HS-5 (cell line): ENCODE data around the gene ZNF195.
"Not testable (repeated sequence)": the region's sequence is repeated elsewhere in the genome, so short reads cannot be mapped to it uniquely, and the experiment has no call there.

Experiments
- DNase-seq: peaks from one replicate; pipeline ENCODE4 v3.0.0-alpha.2; 2012; ENCODE audit warnings: low read depth

Gene ZNF195

DNA sequence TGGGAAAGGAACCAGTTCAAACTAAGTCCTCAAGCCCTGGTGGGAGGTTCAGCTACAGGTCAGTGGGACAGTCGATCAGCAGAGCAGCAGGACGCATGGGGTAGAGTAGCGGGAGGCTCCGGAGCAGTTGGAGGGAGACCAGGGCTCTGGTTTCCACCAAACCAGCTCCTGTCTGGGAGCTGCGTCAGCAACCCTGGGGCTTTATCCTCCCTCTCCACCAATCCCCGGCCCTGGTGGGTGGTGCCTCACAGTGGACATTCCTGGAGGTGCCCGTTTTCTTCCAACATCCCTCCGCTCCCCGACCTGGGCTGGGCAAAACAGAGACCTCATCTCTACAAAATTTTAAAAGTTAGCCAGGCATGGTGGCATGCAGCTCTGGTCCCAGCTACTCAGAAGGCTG is 32.4 kb downstream of the ZNF195 start:
- DNase-seq, result no peak

DNA sequence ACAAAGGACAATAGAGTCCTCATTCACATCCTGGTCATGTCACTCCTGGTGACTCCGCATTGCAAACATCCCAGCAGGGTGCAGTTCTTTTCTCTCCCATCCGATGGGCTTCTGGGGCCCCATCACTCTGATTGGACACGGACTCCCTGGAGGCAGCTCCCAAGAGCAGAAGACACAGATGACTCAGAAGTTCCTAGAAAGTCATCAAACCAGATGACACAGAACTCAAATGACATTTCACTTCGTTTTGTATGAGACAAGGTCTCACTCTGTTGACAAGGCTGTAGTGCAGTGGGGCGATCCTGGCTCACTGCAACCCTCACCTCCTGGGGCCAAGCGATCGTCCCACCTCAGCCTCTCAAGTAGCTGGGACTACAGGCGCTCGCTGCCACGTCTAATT is 33.2 kb downstream of the ZNF195 start:
- DNase-seq, result no peak

DNA sequence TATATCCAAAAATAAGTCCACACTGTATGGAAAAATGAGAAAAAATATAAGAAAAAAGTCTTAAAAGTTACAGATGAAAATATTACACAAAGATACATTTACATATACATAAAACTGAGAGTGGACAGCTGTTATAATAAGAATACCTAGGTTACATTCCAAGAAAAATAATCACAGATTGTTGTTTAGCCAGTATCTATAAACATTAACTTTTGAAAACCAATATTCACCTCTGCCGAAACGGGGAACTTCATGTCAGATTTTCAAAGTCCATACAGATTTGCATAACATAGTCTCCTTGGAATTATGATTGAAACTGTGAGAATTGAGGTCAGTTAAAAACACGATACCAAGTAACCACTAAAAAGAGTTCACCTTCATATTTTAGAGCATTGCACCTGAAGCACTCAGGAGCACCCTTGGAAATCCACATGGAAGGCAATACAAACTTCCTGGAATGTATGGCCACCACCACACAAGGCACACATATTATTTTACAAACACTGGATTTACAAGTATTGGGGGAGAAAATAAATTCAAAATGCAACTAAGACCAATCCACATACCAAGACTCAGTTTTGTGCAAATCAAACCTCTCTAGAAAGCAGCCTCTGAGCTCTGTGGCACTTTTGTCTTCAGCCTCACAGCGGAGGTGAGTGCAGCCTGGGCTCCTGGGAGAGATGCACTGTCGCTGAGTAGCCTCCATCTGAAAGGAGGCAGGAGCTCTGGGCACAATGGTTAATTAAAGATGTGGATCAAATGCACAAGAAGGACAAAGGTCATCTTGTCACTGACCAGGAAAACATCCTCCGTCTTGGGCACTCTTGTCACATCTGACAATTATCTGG is 34.4 kb downstream of the ZNF195 start:
- no peak for DNase-seq

DNA sequence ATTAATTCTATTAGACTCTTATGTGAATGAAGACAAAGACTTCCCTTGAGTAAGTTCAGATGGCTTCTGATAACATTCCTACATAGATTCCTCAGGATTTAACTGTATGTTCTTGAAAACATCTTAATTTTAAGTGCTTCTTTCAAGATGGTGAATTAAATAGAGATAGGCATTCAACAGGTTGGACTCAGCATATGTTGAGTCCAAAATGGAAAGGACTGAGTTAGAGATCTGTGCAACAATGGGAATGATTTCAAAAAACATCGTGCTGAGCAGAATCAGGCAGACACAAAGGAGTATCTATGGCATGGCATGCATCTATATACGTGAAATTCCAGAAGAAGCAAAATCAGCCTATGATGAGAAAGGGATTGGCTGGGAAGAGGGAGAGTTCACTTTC is 36.2 kb downstream of the ZNF195 start:
- no peak for DNase-seq

DNA sequence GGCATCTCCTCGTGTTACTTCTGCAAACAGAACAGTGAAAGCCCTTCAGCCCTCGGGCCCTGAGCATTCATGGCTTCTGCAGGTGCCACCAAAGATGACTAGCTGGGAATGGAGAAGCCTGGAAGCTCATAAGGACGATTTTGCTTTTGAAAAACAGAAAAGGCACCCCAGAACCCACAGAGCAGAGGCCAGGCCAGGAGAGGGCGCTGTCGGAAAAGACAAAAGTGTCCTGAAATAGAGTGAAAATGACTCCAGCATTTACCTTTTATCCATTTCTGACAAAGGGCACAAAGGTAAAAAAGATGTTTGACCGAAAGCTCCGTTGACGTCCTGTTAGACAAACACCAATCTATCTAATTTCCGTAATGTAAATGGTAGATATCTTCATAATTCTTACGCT is 37.6 kb downstream of the ZNF195 start:
- DNase-seq, result no peak

DNA sequence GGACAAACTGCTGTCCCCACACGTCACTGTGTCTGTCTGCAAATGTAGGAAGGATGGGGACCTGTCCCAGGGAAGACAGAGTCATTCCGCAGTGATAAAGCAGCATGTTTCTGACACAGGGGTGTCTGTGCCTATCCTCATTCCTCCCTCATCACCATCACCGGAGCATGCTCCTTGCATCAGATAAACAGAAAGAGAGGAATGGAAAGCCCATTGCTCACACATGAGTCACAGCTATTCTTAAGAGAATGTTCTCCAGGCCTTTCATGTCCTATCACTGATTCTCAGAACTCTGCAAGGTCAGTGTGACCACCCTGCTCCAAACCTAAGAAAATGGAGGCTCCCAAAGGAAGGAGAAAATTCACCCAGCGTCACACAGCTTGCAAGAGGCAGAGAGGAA is 38.9 kb downstream of the ZNF195 start:
- DNase-seq, result peak; percentile 36

DNA sequence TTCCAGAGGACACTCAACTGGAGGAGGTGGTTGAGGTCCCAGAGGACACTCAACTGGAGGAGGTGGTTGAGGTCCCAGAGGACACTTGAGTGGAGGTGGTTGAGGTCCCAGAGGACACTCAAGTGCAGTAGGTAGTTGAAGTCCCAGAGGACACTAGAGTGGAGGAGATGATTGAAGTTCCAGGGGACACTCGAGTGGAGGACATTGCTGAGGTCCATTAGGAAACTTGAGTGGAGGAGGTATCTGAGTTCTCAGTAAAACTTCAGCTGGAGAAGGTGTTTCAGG is 39.7 kb downstream of the ZNF195 start:
- no peak for DNase-seq

DNA sequence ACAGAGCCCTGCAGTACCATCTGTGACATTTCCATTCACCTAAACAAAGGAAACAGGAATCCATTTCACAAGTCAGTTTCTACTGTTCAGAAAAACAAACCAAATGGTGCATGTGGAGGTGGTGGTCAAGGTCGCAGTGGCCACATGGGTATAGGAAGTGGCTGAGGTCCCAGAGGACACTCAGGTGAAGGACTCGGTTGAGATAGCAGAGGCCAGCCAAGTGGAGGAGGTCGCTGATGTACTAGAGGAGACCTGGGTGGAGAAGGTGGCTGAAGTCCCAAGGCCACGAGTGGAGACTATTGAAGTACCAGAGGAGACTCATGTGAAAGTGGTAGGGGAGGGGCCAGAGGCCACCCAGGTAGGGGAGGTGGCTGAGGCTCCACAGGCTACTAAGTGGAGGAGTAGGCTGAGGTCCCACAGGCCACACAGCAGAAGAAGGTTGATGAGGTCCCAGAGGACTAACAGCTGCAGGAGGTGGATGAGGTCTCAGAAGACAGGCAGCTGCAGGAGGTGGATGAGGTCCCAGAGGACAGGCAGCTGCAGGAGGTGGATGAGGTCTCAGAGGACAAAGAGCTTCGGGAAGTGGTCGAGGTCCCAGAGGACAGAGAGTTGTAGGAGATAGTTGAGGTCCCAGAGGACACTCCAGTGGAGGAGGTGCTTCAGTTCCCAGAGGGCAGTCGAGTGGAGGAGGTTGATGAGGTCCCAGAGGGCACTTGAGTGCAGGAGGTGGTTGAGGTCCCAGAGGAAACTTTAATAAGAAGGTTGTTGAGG is 40.2 kb downstream of the ZNF195 start:
- DNase-seq, result no peak

DNA sequence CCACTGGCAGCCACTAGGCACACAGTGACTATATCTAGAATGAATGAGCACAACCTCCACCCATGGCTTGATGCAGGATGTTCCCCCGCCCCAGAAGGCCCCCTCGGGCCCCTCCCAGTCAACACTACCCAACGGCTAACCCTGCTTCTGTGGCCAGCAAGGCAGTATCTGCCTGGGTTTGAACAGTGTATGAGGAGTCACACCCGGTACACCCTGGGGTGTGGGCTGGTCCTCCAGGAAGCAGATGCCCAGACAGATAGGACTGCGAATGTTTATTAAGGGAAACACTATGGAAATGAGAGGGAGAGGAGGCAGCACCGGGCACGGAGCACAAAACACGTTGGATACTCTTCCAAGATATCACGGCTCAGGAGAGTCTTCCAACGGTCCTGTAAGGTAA is 42.5 kb downstream of the ZNF195 start:
- DNase-seq, result not testable (repeated sequence)

DNA sequence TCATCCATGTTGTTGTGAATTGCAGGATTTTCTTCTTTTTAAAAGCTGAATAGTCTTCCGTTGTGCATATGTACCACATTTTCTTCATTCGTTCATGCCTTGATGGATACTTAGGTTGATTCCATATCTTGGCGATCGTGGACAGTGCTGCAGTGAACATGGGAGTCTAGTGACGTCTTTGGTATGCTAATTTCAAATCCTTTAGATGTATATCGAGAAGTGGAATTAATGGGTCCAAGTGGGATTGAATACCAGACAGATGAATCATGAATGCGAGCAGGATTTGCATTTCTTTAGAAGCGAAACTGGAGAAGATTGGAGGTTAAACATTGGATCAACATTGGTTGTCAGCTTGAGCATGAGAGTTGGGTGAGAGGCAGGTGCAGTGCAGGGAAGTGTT is 45.8 kb downstream of the ZNF195 start:
- DNase-seq, result not testable (repeated sequence)

DNA sequence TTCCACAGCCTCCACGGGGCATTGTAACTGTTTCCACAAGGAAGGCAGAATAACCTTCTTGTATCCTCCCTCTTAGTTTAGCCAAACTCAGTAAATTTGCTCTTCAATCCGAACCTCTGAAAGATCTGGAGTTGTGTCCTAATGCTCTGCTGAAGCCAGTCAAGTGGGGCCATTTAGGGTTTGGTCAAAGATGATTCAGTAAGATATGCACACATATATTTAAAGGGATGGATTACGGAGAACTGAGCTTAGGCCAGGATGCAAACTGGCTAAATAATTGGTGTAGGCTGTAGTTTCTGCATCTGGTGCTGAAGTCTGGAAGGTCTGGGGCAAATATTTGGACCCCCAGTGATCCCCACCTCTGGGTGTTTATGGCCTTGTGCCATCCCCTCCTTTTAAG is 47.9 kb downstream of the ZNF195 start:
- not testable (repeated sequence) for DNase-seq

DNA sequence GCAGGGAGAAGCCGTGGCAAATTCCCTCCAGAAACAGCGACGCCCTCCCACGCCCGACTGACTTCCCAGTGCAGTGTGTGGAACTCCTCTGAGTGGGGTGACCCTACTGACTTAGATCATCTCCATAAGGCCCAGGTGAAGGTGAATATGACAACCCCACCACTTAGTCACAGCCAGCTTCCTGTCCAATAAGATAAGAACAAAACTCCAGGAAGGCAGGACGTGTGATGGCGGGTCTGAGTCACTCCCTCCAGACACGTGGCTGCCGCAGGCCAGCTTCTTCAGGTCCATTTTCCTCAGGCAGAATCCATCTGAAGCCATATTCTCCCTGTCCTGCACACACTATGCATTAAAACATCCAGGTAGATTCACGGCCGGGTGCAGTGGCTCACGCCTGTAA is 48.9 kb downstream of the ZNF195 start:
- DNase-seq, result not testable (repeated sequence)

DNA sequence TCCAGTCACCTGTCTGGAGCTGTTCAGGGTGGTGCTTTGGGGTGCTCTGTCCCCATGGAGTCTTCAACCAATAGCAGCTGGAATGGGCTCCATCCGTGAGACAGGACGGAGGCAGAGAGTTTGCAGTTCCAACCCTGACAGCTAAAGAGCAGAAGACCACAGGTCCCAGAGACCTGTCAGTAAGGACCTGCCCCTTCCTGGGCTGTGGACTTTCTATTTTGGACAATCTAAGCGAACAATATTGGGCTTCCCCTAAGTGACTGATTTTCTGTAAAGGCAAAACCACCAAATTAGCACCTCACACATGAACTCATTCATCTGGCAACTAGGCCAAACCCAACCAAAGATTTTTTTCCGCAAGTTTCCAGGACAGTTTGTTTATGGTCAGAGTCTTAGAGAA is 50.4 kb downstream of the ZNF195 start:
- DNase-seq, result not testable (repeated sequence)

DNA sequence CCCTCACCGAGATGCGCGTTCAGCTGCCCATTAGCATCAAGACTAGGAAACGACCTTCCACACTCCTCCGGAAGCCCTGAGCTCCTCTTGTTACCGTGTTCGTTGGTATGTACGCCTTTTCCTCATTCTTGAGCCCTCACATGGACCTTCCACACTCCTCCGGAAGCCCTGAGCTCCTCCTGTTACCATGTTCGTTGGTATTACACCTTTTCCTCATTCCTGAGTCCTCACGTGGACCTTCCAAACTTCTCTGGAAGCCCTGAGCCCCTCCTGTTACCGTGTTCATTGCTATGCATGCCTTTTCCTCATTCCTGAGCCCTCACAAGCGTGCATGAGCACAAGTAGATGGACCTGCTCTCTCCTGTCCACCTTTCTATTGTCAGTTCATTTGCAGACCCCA is 52.5 kb downstream of the ZNF195 start:
- not testable (repeated sequence) for DNase-seq

DNA sequence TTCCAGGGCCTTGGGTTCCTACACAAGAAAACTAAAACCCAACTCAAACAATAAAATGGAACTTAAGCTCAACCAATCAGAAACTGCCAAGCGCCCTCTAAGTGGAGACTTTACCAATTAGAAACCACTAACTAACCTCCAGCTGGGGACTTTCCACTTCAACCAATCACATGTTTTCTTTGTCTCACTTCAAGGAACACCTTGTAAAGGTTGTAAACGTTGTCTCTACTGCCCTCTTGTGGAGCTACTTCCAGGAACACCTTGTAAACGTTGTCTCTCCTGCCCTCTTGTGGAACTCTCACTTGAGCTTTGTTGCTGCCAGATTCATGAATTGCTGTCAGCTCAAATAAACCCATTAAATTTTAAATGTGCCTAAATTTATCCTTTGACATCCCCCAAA is 54.2 kb downstream of the ZNF195 start:
- not testable (repeated sequence) for DNase-seq
